ENCODE data around the gene PTPRN2.
A peak's percentile ranks its signal among the peaks of the same experiment; 100 is the strongest.
"Not testable (repeated sequence)": the region's sequence is repeated elsewhere in the genome, so short reads cannot be mapped to it uniquely, and the experiment has no call there.

PTPRN2 gene

DNA sequence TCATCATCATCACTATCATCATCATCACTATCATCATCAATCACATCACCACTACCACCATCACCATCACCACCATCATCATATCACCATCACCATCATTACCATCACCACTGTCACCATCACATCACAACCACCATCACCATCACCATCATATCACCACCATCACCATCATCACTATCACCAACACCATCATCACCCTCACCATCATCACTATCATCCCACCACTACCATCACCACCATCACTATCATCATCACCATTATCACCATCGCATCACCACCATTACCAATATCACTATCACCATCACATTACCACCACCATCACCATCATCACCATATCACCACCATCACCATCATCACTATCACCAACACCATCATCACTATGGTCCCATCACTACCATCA, 539.1 kb downstream of the PTPRN2 start:
- Histone ChIP-seq H2BK15ac (replicated peaks; ENCODE audit: low read depth) (no peak overlapping the region), H2BK5ac (ENCODE audit: low read length) (no peak overlapping the region), H4K5ac (ENCODE audit: low read length) (no peak overlapping the region), H2AK5ac (ENCODE audit: low read length) (no peak overlapping the region), H3K4ac (ENCODE audit: low read depth, low read length) (no peak overlapping the region), H3K79me2 (ENCODE audit: control insufficient read depth, insufficient read depth, low read length) (no peaks in the 10 kb centered on the region), H3K4me3 (ENCODE audit: low read length) (no peak overlapping the region), H2BK120ac (ENCODE audit: low read depth, low read length) (no peak overlapping the region), H3K18ac (ENCODE audit: low read length) (no peak overlapping the region), H3K27me3 (ENCODE audit: insufficient read depth, low read length, poor library complexity) (no peaks in the 10 kb centered on the region), H3K23ac (ENCODE audit: low read length) (no peak overlapping the region), H3K4me2 (ENCODE audit: low read length) (no peak overlapping the region), H3K27ac (ENCODE audit: low read depth, low read length) (no peak overlapping the region), H4K8ac (ENCODE audit: low read depth, low read length) (no peak overlapping the region), H3K9ac (ENCODE audit: low read length) (no peak overlapping the region), H3K4me1 (ENCODE audit: control insufficient read depth, low read depth, low read length) (no peaks in the 10 kb centered on the region), H3K36me3 (ENCODE audit: control insufficient read depth, insufficient read depth, low read length) (no peaks in the 10 kb centered on the region), H3K56ac (ENCODE audit: low read length) (no peak overlapping the region), H3K79me1 (ENCODE audit: low read length) (no peaks in the 10 kb centered on the region)
- no peak for DNase-seq
- 100% methylated on average over 1 of the region's 1 CpG for WGBS (ENCODE audit: extremely low coverage, insufficient coverage, low lambda C conversion rate)

DNA sequence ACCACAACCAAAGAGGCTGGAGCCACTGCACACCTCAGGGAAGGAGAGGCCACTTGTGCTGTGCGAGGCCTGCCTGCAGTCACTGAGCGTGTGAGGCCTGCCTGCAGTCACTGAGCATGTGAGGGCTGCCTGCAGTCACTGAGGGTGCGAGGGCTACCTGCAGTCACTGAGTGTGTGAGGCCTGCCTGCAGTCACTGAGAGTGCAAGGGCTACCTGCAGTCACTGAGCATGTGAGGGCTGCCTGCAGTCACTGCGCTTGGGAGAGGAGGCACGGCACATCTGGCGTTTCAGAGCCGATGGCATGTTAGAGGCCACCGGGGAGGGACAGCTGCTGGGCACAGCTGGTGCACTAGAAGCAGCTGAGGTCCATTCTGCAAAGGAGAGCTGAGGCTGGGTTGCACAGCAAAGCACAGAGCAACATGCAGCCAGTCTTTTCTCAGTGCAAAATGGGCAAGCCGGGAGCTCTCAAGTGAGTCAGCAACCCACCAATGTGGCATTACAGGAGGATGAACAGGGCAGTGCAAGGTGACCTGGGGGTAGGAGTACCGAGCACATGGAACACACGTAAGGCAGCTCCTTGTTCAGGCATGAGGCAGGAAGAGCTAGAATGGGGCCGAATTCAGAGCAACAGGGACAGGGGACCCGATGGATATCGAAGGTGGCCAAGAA, 540.1 kb downstream of the PTPRN2 start:
- no peak overlapping the region for H4K8ac ChIP-seq (ENCODE audit: low read depth, low read length)
- H3K79me1 ChIP-seq (ENCODE audit: low read length): no peaks in the 10 kb centered on the region
- no peak overlapping the region for H2BK15ac ChIP-seq (replicated peaks; ENCODE audit: low read depth)
- no peak overlapping the region for H3K9ac ChIP-seq (ENCODE audit: low read length)
- H2BK120ac ChIP-seq (ENCODE audit: low read depth, low read length): no peak overlapping the region
- H4K5ac ChIP-seq (ENCODE audit: low read length): no peak overlapping the region
- no peak overlapping the region for H3K4ac ChIP-seq (ENCODE audit: low read depth, low read length)
- no peak overlapping the region for H2AK5ac ChIP-seq (ENCODE audit: low read length)
- H3K36me3 ChIP-seq (ENCODE audit: control insufficient read depth, insufficient read depth, low read length): no peaks in the 10 kb centered on the region
- no peak overlapping the region for H3K4me2 ChIP-seq (ENCODE audit: low read length)
- DNase-seq: no peak
- no peak overlapping the region for H3K27ac ChIP-seq (ENCODE audit: low read depth, low read length)
- H3K4me1 ChIP-seq (ENCODE audit: control insufficient read depth, low read depth, low read length): no peaks in the 10 kb centered on the region
- H3K23ac ChIP-seq (ENCODE audit: low read length): no peak overlapping the region
- H2BK5ac ChIP-seq (ENCODE audit: low read length): no peak overlapping the region
- no peaks in the 10 kb centered on the region for H3K27me3 ChIP-seq (ENCODE audit: insufficient read depth, low read length, poor library complexity)
- H3K4me3 ChIP-seq (ENCODE audit: low read length): no peak overlapping the region
- H3K79me2 ChIP-seq (ENCODE audit: control insufficient read depth, insufficient read depth, low read length): no peaks in the 10 kb centered on the region
- H3K18ac ChIP-seq (ENCODE audit: low read length): no peak overlapping the region
- WGBS (ENCODE audit: extremely low coverage, insufficient coverage, low lambda C conversion rate): no CpG with 5 or more reads among the region's 14 CpGs
- H3K56ac ChIP-seq (ENCODE audit: low read length): no peak overlapping the region

GRCh38 chr7:158046246-158046645, 541.4 kb downstream of the PTPRN2 start:
- not testable (repeated sequence) for H3K27ac ChIP-seq (ENCODE audit: low read depth, low read length); H3K79me1 ChIP-seq (ENCODE audit: low read length); H3K4me2 ChIP-seq (ENCODE audit: low read length); H2BK5ac ChIP-seq (ENCODE audit: low read length); H3K4me3 ChIP-seq (ENCODE audit: low read length); H3K56ac ChIP-seq (ENCODE audit: low read length); H3K36me3 ChIP-seq (ENCODE audit: control insufficient read depth, insufficient read depth, low read length); H2BK120ac ChIP-seq (ENCODE audit: low read depth, low read length); DNase-seq; H3K79me2 ChIP-seq (ENCODE audit: control insufficient read depth, insufficient read depth, low read length); H4K8ac ChIP-seq (ENCODE audit: low read depth, low read length); H3K27me3 ChIP-seq (ENCODE audit: insufficient read depth, low read length, poor library complexity); H3K23ac ChIP-seq (ENCODE audit: low read length); H3K4ac ChIP-seq (ENCODE audit: low read depth, low read length); H2AK5ac ChIP-seq (ENCODE audit: low read length); H3K9ac ChIP-seq (ENCODE audit: low read length); H2BK15ac ChIP-seq (replicated peaks; ENCODE audit: low read depth); H3K18ac ChIP-seq (ENCODE audit: low read length); H4K5ac ChIP-seq (ENCODE audit: low read length); H3K4me1 ChIP-seq (ENCODE audit: control insufficient read depth, low read depth, low read length)
- no CpG with 5 or more reads among the region's 12 CpGs for WGBS (ENCODE audit: extremely low coverage, insufficient coverage, low lambda C conversion rate)

DNA sequence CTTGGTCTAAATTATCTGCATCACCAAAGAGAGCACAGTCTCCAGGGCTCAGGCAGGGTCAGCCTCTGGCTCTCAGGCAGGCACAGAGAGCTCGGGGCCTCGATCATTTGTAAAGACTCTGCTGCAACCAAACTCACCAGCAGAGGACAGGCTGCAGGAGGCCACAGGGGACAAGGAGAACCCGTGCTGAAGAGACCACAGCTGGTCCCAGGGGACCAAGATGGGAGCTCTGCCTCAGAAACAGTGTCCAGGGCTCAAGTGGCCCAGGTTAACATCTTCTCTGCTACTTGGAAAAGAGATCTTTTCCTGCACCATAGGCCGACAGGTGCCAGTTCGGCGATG, 543.2 kb downstream of the PTPRN2 start:
- Histone ChIP-seq H3K56ac (ENCODE audit: low read length) (no peak overlapping the region), H3K79me2 (ENCODE audit: control insufficient read depth, insufficient read depth, low read length) (no peaks in the 10 kb centered on the region), H4K5ac (ENCODE audit: low read length) (no peak overlapping the region), H3K4ac (ENCODE audit: low read depth, low read length) (no peak overlapping the region), H3K36me3 (ENCODE audit: control insufficient read depth, insufficient read depth, low read length) (no peaks in the 10 kb centered on the region), H3K4me3 (ENCODE audit: low read length) (no peak overlapping the region), H3K18ac (ENCODE audit: low read length) (no peak overlapping the region), H2BK120ac (ENCODE audit: low read depth, low read length) (no peak overlapping the region), H2AK5ac (ENCODE audit: low read length) (no peak overlapping the region), H2BK15ac (replicated peaks; ENCODE audit: low read depth) (no peak overlapping the region), H3K27me3 (ENCODE audit: insufficient read depth, low read length, poor library complexity) (no peaks in the 10 kb centered on the region), H2BK5ac (ENCODE audit: low read length) (no peak overlapping the region), H3K79me1 (ENCODE audit: low read length) (no peaks in the 10 kb centered on the region), H3K23ac (ENCODE audit: low read length) (no peak overlapping the region), H3K9ac (ENCODE audit: low read length) (no peak overlapping the region), H3K4me1 (ENCODE audit: control insufficient read depth, low read depth, low read length) (no peaks in the 10 kb centered on the region), H3K4me2 (ENCODE audit: low read length) (no peak overlapping the region), H3K27ac (ENCODE audit: low read depth, low read length) (no peak overlapping the region), H4K8ac (ENCODE audit: low read depth, low read length) (no peak overlapping the region)
- no CpG with 5 or more reads among the region's 6 CpGs for WGBS (ENCODE audit: extremely low coverage, insufficient coverage, low lambda C conversion rate)
- peak; percentile 3 for DNase-seq

DNA sequence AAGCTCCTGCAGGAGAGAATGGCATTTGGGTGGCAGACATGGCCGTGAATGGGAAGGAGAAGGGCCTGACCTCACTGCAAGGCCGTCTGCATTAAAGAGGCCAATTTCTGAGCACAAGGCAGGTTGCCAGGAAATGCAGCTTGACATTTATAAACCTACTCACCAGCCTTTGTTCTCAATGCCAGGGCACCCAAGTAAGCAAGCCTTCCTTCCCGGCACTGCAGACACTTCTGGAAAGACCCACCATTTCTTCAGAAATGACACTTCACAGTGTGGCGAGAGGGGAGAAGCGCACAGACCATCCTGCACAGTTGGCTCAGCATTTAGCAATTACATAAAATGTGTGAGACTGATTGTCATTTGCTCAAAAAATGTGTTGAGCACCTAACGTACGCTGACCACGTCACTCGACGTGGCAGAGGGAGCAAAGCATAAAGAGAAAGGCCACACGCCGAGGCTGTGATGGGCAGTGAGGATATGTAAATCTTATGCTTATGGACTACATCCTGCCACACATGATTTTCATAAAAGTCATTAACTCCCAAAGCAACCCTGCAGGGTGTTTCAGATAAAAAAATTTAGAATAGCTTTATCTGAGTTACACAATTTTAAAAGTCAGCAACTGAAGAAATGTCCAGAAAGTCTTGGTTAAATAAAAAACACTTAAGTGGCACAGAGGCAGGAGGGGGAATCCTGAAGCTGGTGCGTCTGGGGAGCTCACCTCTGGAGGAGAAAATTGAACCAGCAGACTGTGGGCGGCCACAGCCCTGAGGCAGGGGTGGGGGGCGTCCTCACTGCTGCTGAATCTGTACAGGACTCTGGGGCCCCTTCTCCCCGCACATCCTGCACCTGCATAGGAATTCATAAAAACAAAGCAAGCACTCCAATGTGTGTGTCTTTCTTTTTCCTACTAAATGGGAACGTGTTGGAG, 543.8 kb downstream of the PTPRN2 start:
- no peaks in the 10 kb centered on the region for H3K79me1 ChIP-seq (ENCODE audit: low read length)
- no peak overlapping the region for H3K23ac ChIP-seq (ENCODE audit: low read length)
- H3K27ac ChIP-seq (ENCODE audit: low read depth, low read length): no peak overlapping the region
- H4K8ac ChIP-seq (ENCODE audit: low read depth, low read length): no peak overlapping the region
- WGBS (ENCODE audit: extremely low coverage, insufficient coverage, low lambda C conversion rate): no CpG with 5 or more reads among the region's 17 CpGs
- H4K5ac ChIP-seq (ENCODE audit: low read length): no peak overlapping the region
- H3K27me3 ChIP-seq (ENCODE audit: insufficient read depth, low read length, poor library complexity): no peaks in the 10 kb centered on the region
- no peak overlapping the region for H3K4me2 ChIP-seq (ENCODE audit: low read length)
- no peak overlapping the region for H2AK5ac ChIP-seq (ENCODE audit: low read length)
- no peak overlapping the region for H2BK5ac ChIP-seq (ENCODE audit: low read length)
- no peak overlapping the region for H3K4ac ChIP-seq (ENCODE audit: low read depth, low read length)
- no peaks in the 10 kb centered on the region for H3K79me2 ChIP-seq (ENCODE audit: control insufficient read depth, insufficient read depth, low read length)
- no peak overlapping the region for H3K56ac ChIP-seq (ENCODE audit: low read length)
- no peak overlapping the region for H2BK15ac ChIP-seq (replicated peaks; ENCODE audit: low read depth)
- DNase-seq: no peak
- H3K4me1 ChIP-seq (ENCODE audit: control insufficient read depth, low read depth, low read length): no peaks in the 10 kb centered on the region
- no peak overlapping the region for H3K18ac ChIP-seq (ENCODE audit: low read length)
- no peak overlapping the region for H2BK120ac ChIP-seq (ENCODE audit: low read depth, low read length)
- no peak overlapping the region for H3K4me3 ChIP-seq (ENCODE audit: low read length)
- H3K9ac ChIP-seq (ENCODE audit: low read length): no peak overlapping the region
- no peaks in the 10 kb centered on the region for H3K36me3 ChIP-seq (ENCODE audit: control insufficient read depth, insufficient read depth, low read length)
